ENCODE data around the gene DQX1. TPM values are rescaled to one million over a fixed set of nuclear protein-coding genes. Genes with fewer than 3 reads are reported as not detected.

DQX1 gene
- total RNA-seq, result under 1 TPM; 0.33 to 0.45 TPM

GRCh38 chr2:74525717-74526648, at the start of gene DQX1:
Gene DQX1 (minus strand): TSS chr2:74526231. CDS start chr2:74525729, 502 bp downstream.
- no peak within 1 kb of the TSS for H3K4me3 Mint-ChIP-seq
- peak; percentile 39 for DNase-seq
- POLR2A ChIA-PET, result interaction anchor here (0.6 to 1.7 kb wide), 10 partner anchors 11 to 67 kb away, joined by 3 to 10 read pairs (median 3); partner anchors contain the start of genes CCDC142, LBX2, MRPL53 and TLX2
- H3K27me3 Mint-ChIP-seq, result peaks cover 10% of the 10 kb centered on the region
- no peaks in the 10 kb centered on the region for H3K9me3 Mint-ChIP-seq
- CTCF ChIA-PET, result interaction anchor here (0.7 to 1.1 kb wide), 4 partner anchors 43 to 344 kb away, joined by 3 to 9 read pairs (median 3); partner anchors contain the start of genes CCDC142, MRPL53 and TTC31
- H3K27ac Mint-ChIP-seq, result no peak within 1 kb of the TSS
- H3K36me3 Mint-ChIP-seq (ENCODE audit: low read depth), result peaks cover 45% of the 10 kb centered on the region
- H3K4me1 Mint-ChIP-seq, result peaks cover 55% of the 10 kb centered on the region

GRCh38 chr2:74575320-74575719, 49.3 kb upstream of the DQX1 start:
- Mint-ChIP-seq H3K4me1 (peaks cover 48% of the 10 kb centered on the region), H3K27ac (no peak overlapping the region), H3K4me3 (no peak overlapping the region), H3K9me3 (no peaks in the 10 kb centered on the region), H3K36me3 (ENCODE audit: low read depth) (peaks cover 2% of the 10 kb centered on the region), H3K27me3 (no peaks in the 10 kb centered on the region)
- POLR2A ChIA-PET, result interaction anchor here (1.3 to 3.4 kb wide), 6 partner anchors 9 to 92 kb away, joined by 4 to 14 read pairs (median 8); partner anchors contain the start of genes AUP1, CCDC142, DOK1 and HTRA2
- CTCF ChIA-PET, result interaction anchor here (0.7 to 5.9 kb wide), 3 partner anchors 8 to 92 kb away, joined by 3 to 65 read pairs (median 8); partner anchors contain the start of genes CCDC142 and TTC31
- no peak for DNase-seq

GRCh38 chr2:74573747-74574562, 47.9 kb upstream of the DQX1 start:
- Mint-ChIP-seq H3K36me3 (ENCODE audit: low read depth) (peaks cover 2% of the 10 kb centered on the region), H3K27me3 (no peaks in the 10 kb centered on the region), H3K9me3 (no peaks in the 10 kb centered on the region), H3K4me1 (peaks cover 51% of the 10 kb centered on the region), H3K27ac (peak overlapping the region; percentile 77), H3K4me3 (peak overlapping the region; percentile 48)
- no peak for DNase-seq
- CTCF ChIA-PET, result interaction anchor here (0.7 to 5.9 kb wide), 2 partner anchors 13 to 394 kb away, joined by 3 to 65 read pairs; no protein-coding TSS in a partner anchor
- POLR2A ChIA-PET, result interaction anchor here (0.9 to 3.4 kb wide), 8 partner anchors 7 to 116 kb away, joined by 4 to 14 read pairs (median 6); partner anchors contain the start of genes AUP1, CCDC142, DOK1 and HTRA2

GRCh38 chr2:74572178-74572925, 46.3 kb upstream of the DQX1 start:
- no peak overlapping the region for H3K27ac Mint-ChIP-seq
- CTCF ChIA-PET, result interaction anchor here (0.6 to 5.9 kb wide), 2 partner anchors 14 to 1712 kb away, joined by 4 to 65 read pairs; no protein-coding TSS in a partner anchor
- H3K9me3 Mint-ChIP-seq, result no peaks in the 10 kb centered on the region
- H3K4me3 Mint-ChIP-seq, result no peak overlapping the region
- no peak for DNase-seq
- POLR2A ChIA-PET, result interaction anchor here (0.6 to 1.4 kb wide), 2 partner anchors 17 to 41 kb away, joined by 3 read pairs; no protein-coding TSS in a partner anchor
- peaks cover 2% of the 10 kb centered on the region for H3K36me3 Mint-ChIP-seq (ENCODE audit: low read depth)
- no peaks in the 10 kb centered on the region for H3K27me3 Mint-ChIP-seq
- peaks cover 52% of the 10 kb centered on the region for H3K4me1 Mint-ChIP-seq

GRCh38 chr2:74571058-74571457, 45.0 kb upstream of the DQX1 start:
- peaks cover 2% of the 10 kb centered on the region for H3K36me3 Mint-ChIP-seq (ENCODE audit: low read depth)
- no peaks in the 10 kb centered on the region for H3K27me3 Mint-ChIP-seq
- peaks cover 49% of the 10 kb centered on the region for H3K4me1 Mint-ChIP-seq
- H3K4me3 Mint-ChIP-seq, result no peak overlapping the region
- ChIA-PET CTCF (interaction anchor here (0.6 to 1.1 kb wide), 3 partner anchors 14 to 97 kb away, joined by 3 to 4 read pairs (median 3); no protein-coding TSS in a partner anchor), POLR2A (interaction anchor here (0.8 to 1.5 kb wide), 2 partner anchors 9 to 17 kb away, joined by 3 to 4 read pairs; partner anchors contain the start of gene LOXL3)
- DNase-seq, result no peak
- no peak overlapping the region for H3K27ac Mint-ChIP-seq
- H3K9me3 Mint-ChIP-seq, result no peaks in the 10 kb centered on the region

GRCh38 chr2:74569686-74570085, 43.7 kb upstream of the DQX1 start:
- Mint-ChIP-seq H3K4me1 (peaks cover 48% of the 10 kb centered on the region), H3K36me3 (ENCODE audit: low read depth) (peaks cover 2% of the 10 kb centered on the region), H3K27me3 (no peaks in the 10 kb centered on the region), H3K4me3 (no peak overlapping the region), H3K27ac (no peak overlapping the region), H3K9me3 (no peaks in the 10 kb centered on the region)
- ChIA-PET CTCF (interaction anchor here (4.8 kb wide), 1 partner anchor 17 kb away, joined by 34 read pairs; no protein-coding TSS in a partner anchor), POLR2A (interaction anchor here (2.2 kb wide), 1 partner anchor 13 kb away, joined by 9 read pairs; no protein-coding TSS in a partner anchor)
- DNase-seq, result no peak

GRCh38 chr2:74567881-74568280, 41.9 kb upstream of the DQX1 start:
- CTCF ChIA-PET, result interaction anchor here (0.6 to 4.8 kb wide), 4 partner anchors 9 to 134 kb away, joined by 3 to 34 read pairs (median 6); no protein-coding TSS in a partner anchor
- Mint-ChIP-seq H3K4me1 (peaks cover 34% of the 10 kb centered on the region), H3K36me3 (ENCODE audit: low read depth) (no peaks in the 10 kb centered on the region), H3K27ac (no peak overlapping the region), H3K27me3 (no peaks in the 10 kb centered on the region), H3K4me3 (no peak overlapping the region), H3K9me3 (no peaks in the 10 kb centered on the region)
- POLR2A ChIA-PET, result interaction anchor here (0.8 to 1.9 kb wide), 4 partner anchors 9 to 38 kb away, joined by 3 to 9 read pairs (median 6); partner anchors contain the start of genes AUP1 and HTRA2
- no peak for DNase-seq

- CTCF ChIA-PET, result interaction anchor here (1.2 to 4.8 kb wide), 6 partner anchors 10 to 92 kb away, joined by 3 to 34 read pairs (median 4); no protein-coding TSS in a partner anchor
- POLR2A ChIA-PET, result interaction anchor here (0.9 to 2.0 kb wide), 9 partner anchors 8 to 37 kb away, joined by 3 to 9 read pairs (median 5); partner anchors contain the start of genes AUP1 and HTRA2
- H3K36me3 Mint-ChIP-seq (ENCODE audit: low read depth), result no peaks in the 10 kb centered on the region
- DNase-seq, result no peak
- H3K9me3 Mint-ChIP-seq, result no peaks in the 10 kb centered on the region
- H3K4me3 Mint-ChIP-seq, result no peak overlapping the region
- peaks cover 43% of the 10 kb centered on the region for H3K4me1 Mint-ChIP-seq
- H3K27me3 Mint-ChIP-seq, result peaks cover 5% of the 10 kb centered on the region
- peak overlapping the region; percentile 48 for H3K27ac Mint-ChIP-seq
Observed at GRCh38 chr2:74566754-74567085, 40.7 kb upstream of the DQX1 start.

- ChIA-PET POLR2A (interaction anchor here (0.7 to 2.0 kb wide), 7 partner anchors 8 to 84 kb away, joined by 3 to 9 read pairs (median 3); partner anchors contain the start of genes AUP1 and HTRA2), CTCF (interaction anchor here (1.2 to 4.8 kb wide), 6 partner anchors 10 to 91 kb away, joined by 3 to 34 read pairs (median 4); no protein-coding TSS in a partner anchor)
- no peaks in the 10 kb centered on the region for H3K36me3 Mint-ChIP-seq (ENCODE audit: low read depth)
- peak overlapping the region; percentile 48 for H3K27ac Mint-ChIP-seq
- no peak for DNase-seq
- H3K9me3 Mint-ChIP-seq, result no peaks in the 10 kb centered on the region
- no peak overlapping the region for H3K4me3 Mint-ChIP-seq
- peaks cover 45% of the 10 kb centered on the region for H3K4me1 Mint-ChIP-seq
- peaks cover 7% of the 10 kb centered on the region for H3K27me3 Mint-ChIP-seq
Observed at GRCh38 chr2:74566076-74566753, 40.2 kb upstream of the DQX1 start.

- peaks cover 52% of the 10 kb centered on the region for H3K4me1 Mint-ChIP-seq
Observed at GRCh38 chr2:74564222-74564621, 38.2 kb upstream of the DQX1 start.

More at GRCh38 chr2:74564222-74564621, 38.2 kb upstream of the DQX1 start:
- ChIA-PET POLR2A (interaction anchor here (1.4 kb wide), 1 partner anchor 9 kb away, joined by 5 read pairs; no protein-coding TSS in a partner anchor), CTCF (interaction anchor here (1.1 kb wide), 1 partner anchor 9 kb away, joined by 3 read pairs; no protein-coding TSS in a partner anchor)
- no peak for DNase-seq
- Mint-ChIP-seq H3K9me3 (no peaks in the 10 kb centered on the region), H3K27ac (no peak overlapping the region), H3K36me3 (ENCODE audit: low read depth) (no peaks in the 10 kb centered on the region), H3K4me3 (no peak overlapping the region), H3K27me3 (peaks cover 16% of the 10 kb centered on the region)
